T-helper 2 cell treated with Interferon-gamma antibody and Interleukin-4, amounts not matched to agents 5 μg/mL and 100 μg/mL, for 36 hours (primary cell): ENCODE measurements around the gene ANO3.

Experiments
- DNase-seq: peaks from one replicate; pipeline ENCODE4 v3.0.0; 2021; ENCODE audit warnings: low spot score
- H3K27ac Mint-ChIP-seq: one replicate; pipeline ENCODE4 v1.8.0; 2021; ENCODE audit warnings: mild to moderate bottlenecking, mixed read lengths
- H3K27me3 Mint-ChIP-seq: one replicate; pipeline ENCODE4 v1.8.0; 2021; ENCODE audit warnings: low read depth, mixed read lengths
- H3K36me3 Mint-ChIP-seq: one replicate; pipeline ENCODE4 v1.8.0; 2021; ENCODE audit warnings: low read depth, mixed read lengths
- H3K4me1 Mint-ChIP-seq: one replicate; pipeline ENCODE4 v1.8.0; 2021; ENCODE audit warnings: low read depth, mixed read lengths
- H3K4me3 Mint-ChIP-seq: one replicate; pipeline ENCODE4 v1.8.0; 2022; ENCODE audit warnings: mild to moderate bottlenecking, moderate library complexity, mixed read lengths
- H3K9me3 Mint-ChIP-seq: one replicate; pipeline ENCODE4 v1.8.0; 2021; ENCODE audit warnings: mixed read lengths

ANO3 gene

GRCh38 chr11:26551186-26551801 lies 219.4 kb downstream of the ANO3 start:
- peaks cover 4% of the 10 kb centered on the region for H3K9me3 Mint-ChIP-seq
- no peak overlapping the region for H3K4me3 Mint-ChIP-seq
- no peaks in the 10 kb centered on the region for H3K27me3 Mint-ChIP-seq
- H3K36me3 Mint-ChIP-seq, result no peaks in the 10 kb centered on the region
- H3K27ac Mint-ChIP-seq, result no peak overlapping the region
- DNase-seq, result no peak
- H3K4me1 Mint-ChIP-seq, result no peaks in the 10 kb centered on the region

- no peaks in the 10 kb centered on the region for H3K36me3 Mint-ChIP-seq
- H3K9me3 Mint-ChIP-seq, result peaks cover 4% of the 10 kb centered on the region
- no peak overlapping the region for H3K4me3 Mint-ChIP-seq
- DNase-seq, result no peak
- no peaks in the 10 kb centered on the region for H3K4me1 Mint-ChIP-seq
- H3K27me3 Mint-ChIP-seq, result no peaks in the 10 kb centered on the region
- no peak overlapping the region for H3K27ac Mint-ChIP-seq
These were observed 221.3 kb downstream of the ANO3 start for GRCh38 chr11:26553182-26553581.

DNA sequence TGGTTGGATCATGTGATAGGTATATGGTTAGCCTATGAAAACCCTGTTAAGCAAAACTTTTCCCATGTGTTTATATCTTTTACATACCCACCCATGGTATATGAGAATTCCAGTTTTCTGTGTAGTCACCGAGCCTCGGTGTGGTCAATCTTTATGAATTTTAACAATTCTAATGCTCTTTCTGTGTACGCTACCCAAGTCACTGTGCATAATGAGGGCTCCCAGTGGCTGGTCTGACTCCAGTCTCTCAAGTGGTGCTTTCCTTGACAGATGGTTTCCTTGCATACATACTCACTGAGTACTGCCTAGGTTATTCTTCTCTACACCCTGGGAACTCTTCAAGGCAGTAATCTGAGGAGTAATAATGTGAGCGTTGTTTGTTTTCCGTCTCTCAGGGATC lies 222.5 kb downstream of the ANO3 start:
- DNase-seq, result no peak
- Mint-ChIP-seq H3K9me3 (peaks cover 6% of the 10 kb centered on the region), H3K4me3 (no peak overlapping the region), H3K36me3 (no peaks in the 10 kb centered on the region), H3K27me3 (no peaks in the 10 kb centered on the region), H3K4me1 (no peaks in the 10 kb centered on the region), H3K27ac (no peak overlapping the region)

DNA sequence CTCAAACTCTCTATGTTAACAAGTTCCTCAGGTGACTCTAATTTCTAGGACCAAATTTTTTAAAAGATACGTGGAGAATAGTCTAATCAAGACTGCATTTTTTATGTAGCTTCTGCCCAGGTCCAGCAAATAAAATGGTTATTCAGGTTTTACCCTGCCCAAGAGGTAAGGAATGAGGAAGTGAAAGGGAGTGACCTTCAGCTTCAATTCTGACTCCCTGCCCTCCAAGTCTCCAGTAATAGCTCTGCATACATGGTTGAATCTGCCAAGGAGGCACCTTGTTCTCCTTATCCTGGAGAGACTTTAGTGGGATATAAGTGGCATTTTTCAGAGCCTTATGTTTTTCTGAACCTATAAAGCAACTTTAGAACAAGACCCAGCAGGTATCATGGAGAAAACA lies 224.7 kb downstream of the ANO3 start:
- H3K36me3 Mint-ChIP-seq, result no peaks in the 10 kb centered on the region
- no peaks in the 10 kb centered on the region for H3K27me3 Mint-ChIP-seq
- peaks cover 6% of the 10 kb centered on the region for H3K9me3 Mint-ChIP-seq
- H3K4me3 Mint-ChIP-seq, result no peak overlapping the region
- no peaks in the 10 kb centered on the region for H3K4me1 Mint-ChIP-seq
- H3K27ac Mint-ChIP-seq, result no peak overlapping the region
- DNase-seq, result no peak

- H3K36me3 Mint-ChIP-seq, result no peaks in the 10 kb centered on the region
- H3K4me3 Mint-ChIP-seq, result no peak overlapping the region
- no peaks in the 10 kb centered on the region for H3K27me3 Mint-ChIP-seq
- H3K9me3 Mint-ChIP-seq, result peaks cover 6% of the 10 kb centered on the region
- H3K4me1 Mint-ChIP-seq, result no peaks in the 10 kb centered on the region
- DNase-seq, result no peak
- no peak overlapping the region for H3K27ac Mint-ChIP-seq
These were observed 225.7 kb downstream of the ANO3 start for GRCh38 chr11:26557666-26558065.

DNA sequence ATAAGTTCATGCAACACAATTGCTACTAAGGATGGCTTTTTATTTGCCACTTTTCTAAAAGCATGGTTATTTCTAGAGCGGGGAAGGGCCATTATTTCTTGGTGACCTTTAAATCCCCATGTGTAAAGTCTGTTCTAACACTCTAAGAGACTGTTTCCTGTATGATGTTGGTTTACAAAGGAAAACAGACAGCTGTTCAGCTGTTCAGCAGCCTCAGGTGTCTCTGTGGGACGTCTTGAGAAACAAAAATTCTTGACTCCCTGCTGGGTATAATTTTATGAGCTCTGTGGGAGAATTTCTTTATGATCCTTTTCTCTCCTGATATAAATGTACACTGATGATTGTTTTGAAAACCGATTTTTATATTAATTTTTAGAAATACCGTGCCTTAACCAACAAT lies 226.3 kb downstream of the ANO3 start:
- Mint-ChIP-seq H3K36me3 (no peaks in the 10 kb centered on the region), H3K27me3 (no peaks in the 10 kb centered on the region), H3K27ac (no peak overlapping the region), H3K9me3 (peaks cover 6% of the 10 kb centered on the region), H3K4me1 (no peaks in the 10 kb centered on the region), H3K4me3 (no peak overlapping the region)
- DNase-seq, result no peak

GRCh38 chr11:26569646-26570045 lies 237.7 kb downstream of the ANO3 start:
- no peak overlapping the region for H3K4me3 Mint-ChIP-seq
- H3K27me3 Mint-ChIP-seq, result no peaks in the 10 kb centered on the region
- no peak overlapping the region for H3K27ac Mint-ChIP-seq
- no peak for DNase-seq
- peaks cover 8% of the 10 kb centered on the region for H3K9me3 Mint-ChIP-seq
- no peaks in the 10 kb centered on the region for H3K36me3 Mint-ChIP-seq
- H3K4me1 Mint-ChIP-seq, result no peaks in the 10 kb centered on the region

GRCh38 chr11:26571861-26572654 lies 240.1 kb downstream of the ANO3 start, which contains the start of gene MUC15:
Gene MUC15, minus strand, starts transcription at chr11:26572263. Its CDS starts 5,169 bp downstream, at chr11:26567094.
- no peaks in the 10 kb centered on the region for H3K27me3 Mint-ChIP-seq
- no peaks in the 10 kb centered on the region for H3K36me3 Mint-ChIP-seq
- H3K4me3 Mint-ChIP-seq, result no peak within 1 kb of the TSS
- no peaks in the 10 kb centered on the region for H3K4me1 Mint-ChIP-seq
- no peak for DNase-seq
- peaks cover 12% of the 10 kb centered on the region for H3K9me3 Mint-ChIP-seq
- H3K27ac Mint-ChIP-seq, result no peak within 1 kb of the TSS

GRCh38 chr11:26572770-26573402 lies 241.0 kb downstream of the ANO3 start:
- no peaks in the 10 kb centered on the region for H3K36me3 Mint-ChIP-seq
- no peaks in the 10 kb centered on the region for H3K27me3 Mint-ChIP-seq
- H3K4me1 Mint-ChIP-seq, result no peaks in the 10 kb centered on the region
- DNase-seq, result no peak
- H3K27ac Mint-ChIP-seq, result no peak overlapping the region
- no peak overlapping the region for H3K4me3 Mint-ChIP-seq
- H3K9me3 Mint-ChIP-seq, result peaks cover 9% of the 10 kb centered on the region

DNA sequence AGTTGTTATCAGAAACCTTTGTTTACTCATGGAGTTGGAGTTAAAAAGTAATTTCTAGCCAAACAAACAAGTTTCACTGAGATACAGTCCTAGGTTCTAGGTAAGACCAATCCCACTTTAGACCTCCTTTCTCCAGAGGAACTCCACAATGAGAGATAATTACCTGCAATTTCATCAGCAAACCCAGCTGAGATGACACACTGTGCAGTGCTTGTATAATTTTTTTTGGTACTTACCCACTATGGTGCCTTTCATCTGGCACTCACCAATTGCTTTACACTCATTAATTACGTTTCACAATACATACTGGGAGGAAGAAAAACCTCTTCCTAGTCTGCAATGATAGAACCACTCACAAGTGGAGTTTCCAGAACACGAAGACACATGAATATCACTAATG lies 242.0 kb downstream of the ANO3 start:
- peaks cover 8% of the 10 kb centered on the region for H3K9me3 Mint-ChIP-seq
- H3K4me1 Mint-ChIP-seq, result no peaks in the 10 kb centered on the region
- no peaks in the 10 kb centered on the region for H3K27me3 Mint-ChIP-seq
- H3K36me3 Mint-ChIP-seq, result no peaks in the 10 kb centered on the region
- H3K4me3 Mint-ChIP-seq, result no peak overlapping the region
- no peak for DNase-seq
- no peak overlapping the region for H3K27ac Mint-ChIP-seq

DNA sequence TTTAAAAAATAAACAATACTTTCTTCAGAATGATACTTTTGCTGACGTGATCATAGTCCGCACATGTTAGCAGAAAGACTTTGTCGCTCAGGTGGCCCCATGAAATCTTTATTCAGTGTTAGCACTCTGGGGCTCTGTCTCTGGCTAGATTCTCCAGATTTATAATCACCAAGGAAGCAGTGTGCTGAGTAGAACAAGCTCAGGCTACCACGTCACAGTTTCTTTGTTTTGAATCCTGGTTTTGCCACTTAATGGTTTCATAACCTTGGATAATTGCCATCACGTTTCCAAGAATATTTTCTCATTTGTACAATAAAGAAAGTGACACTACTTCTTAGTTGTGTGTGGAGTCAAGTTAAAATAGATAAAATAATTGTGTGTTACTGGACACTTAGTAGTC lies 244.0 kb downstream of the ANO3 start:
- DNase-seq, result no peak
- peaks cover 8% of the 10 kb centered on the region for H3K9me3 Mint-ChIP-seq
- no peaks in the 10 kb centered on the region for H3K36me3 Mint-ChIP-seq
- no peaks in the 10 kb centered on the region for H3K4me1 Mint-ChIP-seq
- H3K4me3 Mint-ChIP-seq, result no peak overlapping the region
- no peak overlapping the region for H3K27ac Mint-ChIP-seq
- no peaks in the 10 kb centered on the region for H3K27me3 Mint-ChIP-seq

GRCh38 chr11:26578998-26579661 lies 247.2 kb downstream of the ANO3 start:
- no peak for DNase-seq
- no peak overlapping the region for H3K4me3 Mint-ChIP-seq
- H3K27me3 Mint-ChIP-seq, result no peaks in the 10 kb centered on the region
- peaks cover 5% of the 10 kb centered on the region for H3K9me3 Mint-ChIP-seq
- H3K4me1 Mint-ChIP-seq, result no peaks in the 10 kb centered on the region
- H3K36me3 Mint-ChIP-seq, result no peaks in the 10 kb centered on the region
- H3K27ac Mint-ChIP-seq, result no peak overlapping the region

DNA sequence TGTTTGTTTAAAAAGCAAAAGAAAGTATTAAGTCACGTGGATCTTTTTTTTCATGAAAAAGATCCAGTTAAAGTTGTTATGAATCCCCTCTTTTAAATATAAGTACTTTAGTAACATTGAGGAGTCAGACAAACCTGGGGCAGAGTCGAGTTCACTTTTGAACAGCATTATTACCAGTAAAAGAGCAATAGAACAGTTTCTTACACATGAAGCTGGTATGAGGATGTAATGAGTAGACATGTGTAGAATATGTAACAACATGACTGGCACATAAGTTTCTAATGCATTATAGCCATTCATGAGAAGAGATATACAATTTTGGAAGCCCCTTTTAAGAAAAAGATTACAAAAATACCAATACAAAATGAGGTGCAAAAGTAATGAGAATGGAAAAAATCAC lies 247.8 kb downstream of the ANO3 start:
- H3K9me3 Mint-ChIP-seq, result peaks cover 9% of the 10 kb centered on the region
- H3K36me3 Mint-ChIP-seq, result no peaks in the 10 kb centered on the region
- no peaks in the 10 kb centered on the region for H3K27me3 Mint-ChIP-seq
- no peak overlapping the region for H3K27ac Mint-ChIP-seq
- no peak for DNase-seq
- H3K4me3 Mint-ChIP-seq, result no peak overlapping the region
- H3K4me1 Mint-ChIP-seq, result no peaks in the 10 kb centered on the region

GRCh38 chr11:26580929-26581328 lies 249.0 kb downstream of the ANO3 start:
- no peak for DNase-seq
- H3K4me1 Mint-ChIP-seq, result no peaks in the 10 kb centered on the region
- no peak overlapping the region for H3K4me3 Mint-ChIP-seq
- H3K27me3 Mint-ChIP-seq, result no peaks in the 10 kb centered on the region
- no peak overlapping the region for H3K27ac Mint-ChIP-seq
- no peaks in the 10 kb centered on the region for H3K36me3 Mint-ChIP-seq
- peaks cover 9% of the 10 kb centered on the region for H3K9me3 Mint-ChIP-seq
